CD8-positive, alpha-beta memory T cell (primary cell): Measurements from ENCODE around the gene CD79B. TPM values are rescaled to one million over a fixed set of nuclear protein-coding genes. Genes with fewer than 3 reads are reported as not detected.

ENCODE experiments used
- CTCF ChIA-PET: fragments of 350-600 bp; sonication (Branson Sonifier 250); formaldehyde crosslinking; loops from one replicate; lab custom pipeline; 2021; ENCODE audit warnings: antibody characterized with exemption; lab: Charles Lee
- POLR2A ChIA-PET: fragments of 350-600 bp; sonication (Branson Sonifier 250); formaldehyde crosslinking; loops from one replicate; lab custom pipeline; 2021; ENCODE audit warnings: antibody characterized with exemption; lab: Charles Lee
- DNase-seq, 5 donors: peaks; one replicate each; pipeline versions ENCODE4 v3.0.0 to v3.0.0-alpha.2; 2020 to 2022; ENCODE audit warnings: mixed read lengths in 1 of 5
- H3K27ac ChIP-seq: one replicate; pipeline ENCODE4 v1.7.0; 2013; ENCODE audit warnings: low read depth, mild to moderate bottlenecking, low read length, moderate library complexity
- H3K27me3 ChIP-seq: 2 replicates; pipeline ENCODE4 v1.7.0; 2013; ENCODE audit warnings: low read length, mild to moderate bottlenecking; ENCODE audit not compliant: insufficient read depth, poor library complexity, severe bottlenecking
- H3K36me3 ChIP-seq: 2 replicates; pipeline ENCODE4 v1.7.0; 2013; ENCODE audit warnings: mild to moderate bottlenecking, low read length, moderate library complexity; ENCODE audit not compliant: insufficient read depth
- H3K4me1 ChIP-seq: 2 replicates; pipeline ENCODE4 v1.7.0; 2013; ENCODE audit warnings: mild to moderate bottlenecking, low read length, moderate library complexity; ENCODE audit not compliant: insufficient read depth
- H3K4me3 ChIP-seq: 2 replicates; pipeline ENCODE4 v1.7.0; 2013; ENCODE audit warnings: mild to moderate bottlenecking, low read length
- H3K9me3 ChIP-seq: 2 replicates; pipeline ENCODE4 v1.7.0; 2013; ENCODE audit warnings: mild to moderate bottlenecking, low read length
- H3K27ac Mint-ChIP-seq, 8 donors: one replicate each; pipeline ENCODE4 v1.8.0; 2020 to 2021; ENCODE audit warnings: mixed read lengths in 8 of 8, mild to moderate bottlenecking in 6 of 8, inconsistent platforms in 3 of 8, moderate library complexity in 3 of 8
- H3K27me3 Mint-ChIP-seq, 2 donors: one replicate each; pipeline ENCODE4 v1.8.0; 2020 to 2021; ENCODE audit warnings: mixed read lengths in 2 of 2, mild to moderate bottlenecking in 1 of 2, moderate library complexity in 1 of 2
- H3K36me3 Mint-ChIP-seq, 3 donors: one replicate each; pipeline ENCODE4 v1.8.0; 2020 to 2021; ENCODE audit warnings: mixed read lengths in 3 of 3, inconsistent platforms in 1 of 3, mild to moderate bottlenecking in 1 of 3
- H3K4me1 Mint-ChIP-seq, 3 donors: one replicate each; pipeline ENCODE4 v1.8.0; 2020 to 2021; ENCODE audit warnings: mixed read lengths in 3 of 3, inconsistent platforms in 1 of 3, mild to moderate bottlenecking in 1 of 3
- H3K4me3 Mint-ChIP-seq, 7 donors: one replicate each; pipeline ENCODE4 v1.8.0; 2020 to 2021; ENCODE audit warnings: mixed read lengths in 7 of 7, mild to moderate bottlenecking in 6 of 7, moderate library complexity in 4 of 7, inconsistent platforms in 2 of 7
- H3K9me3 Mint-ChIP-seq, 5 donors: one replicate each; pipeline ENCODE4 v1.8.0; 2020 to 2022; ENCODE audit warnings: mixed read lengths in 5 of 5, mild to moderate bottlenecking in 3 of 5, moderate library complexity in 2 of 5, inconsistent platforms in 1 of 5
- polyA plus RNA-seq: library from polyadenylated mRNA; unstranded; fragments of 300-500 nt; fragmentation: Illumina TruSeq; gene quantifications from one replicate; pipeline ENCODE4 v1.2.3, GENCODE V29; 2021
- total RNA-seq, 2 experiments: library from RNA; stranded (reverse); gene quantifications; one replicate each; pipeline ENCODE4 v1.2.3, GENCODE V29; 2021

Gene CD79B
- total and polyA plus RNA-seq, 3 experiments from 2014 or later, result 18.1 to 36.9 (median 22.2) TPM

DNA sequence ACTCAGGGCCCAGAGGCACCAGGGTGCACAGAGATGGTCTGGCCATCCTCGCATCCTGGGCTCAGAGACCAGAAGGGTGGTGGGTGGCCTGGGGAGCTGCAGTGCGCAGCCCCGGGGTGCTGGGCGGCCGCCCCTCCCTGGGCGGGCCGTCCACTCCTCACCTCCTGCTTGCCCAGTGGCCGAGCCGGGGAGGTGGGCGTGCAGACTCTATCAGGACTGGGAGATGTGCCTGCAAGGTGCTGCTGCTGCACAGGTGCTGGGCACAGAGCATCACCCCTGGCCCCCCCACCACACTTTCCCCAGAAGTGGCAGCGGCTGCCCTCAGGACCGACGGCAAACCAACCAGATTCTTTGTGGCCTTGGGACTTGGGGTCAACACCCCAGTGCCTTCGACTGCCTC, 40.7 kb upstream of the CD79B start, which contains the start of gene SCN4A:
SCN4A (minus strand) TSS at position 123 of the 400 bp plus-strand sequence; CDS start at position 46, 77 bp downstream.
- H3K9me3 Mint-ChIP-seq, result no peaks in the 10 kb centered on the region
- no peak for DNase-seq
- POLR2A ChIA-PET, result no interaction called here
- Histone ChIP-seq H3K36me3 (no peaks in the 10 kb centered on the region), H3K27me3 (no peaks in the 10 kb centered on the region), H3K9me3 (no peaks in the 10 kb centered on the region), H3K4me3 (no peak within 1 kb of the TSS), H3K27ac (no peak within 1 kb of the TSS), H3K4me1 (no peaks in the 10 kb centered on the region)
- H3K27me3 Mint-ChIP-seq, result peaks cover 6 to 9% of the 10 kb centered on the region in 2 donors
- CTCF ChIA-PET, result no interaction called here
- H3K27ac Mint-ChIP-seq, result no peak within 1 kb of the TSS
- no peak within 1 kb of the TSS for H3K4me3 Mint-ChIP-seq
- peaks cover 6 to 12% (median 7%) of the 10 kb centered on the region in 3 donors for H3K4me1 Mint-ChIP-seq
- H3K36me3 Mint-ChIP-seq, result no peaks in the 10 kb centered on the region

DNA sequence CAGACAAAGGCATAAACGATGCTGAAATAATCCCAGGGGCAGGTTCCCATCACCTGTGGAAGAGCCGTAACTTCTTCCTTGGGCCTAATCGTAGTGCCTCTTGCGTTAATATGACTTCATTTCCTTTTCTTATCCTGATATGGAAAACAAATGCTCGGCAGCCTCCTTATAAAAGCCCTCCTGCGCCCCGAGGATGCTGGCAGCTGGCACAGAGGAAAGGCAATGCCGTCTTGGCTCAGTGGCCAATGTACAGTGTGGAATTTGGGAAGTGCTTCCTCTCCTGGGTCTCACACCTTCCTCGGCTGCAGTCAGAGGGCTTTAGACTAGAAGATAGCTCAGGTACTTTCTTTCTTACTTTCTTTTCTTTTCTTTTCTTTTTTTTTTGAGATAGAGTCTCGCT, 37.1 kb upstream of the CD79B start:
- H3K4me3 ChIP-seq, result no peak overlapping the region
- H3K27ac ChIP-seq, result no peak overlapping the region
- H3K9me3 ChIP-seq, result no peaks in the 10 kb centered on the region
- Mint-ChIP-seq H3K4me1 (peaks cover 18 to 26% (median 24%) of the 10 kb centered on the region in 3 donors), H3K36me3 (no peaks in the 10 kb centered on the region), H3K27me3 (peaks cover 0 to 1% of the 10 kb centered on the region in 2 donors), H3K9me3 (no peaks in the 10 kb centered on the region), H3K4me3 (no peak overlapping the region), H3K27ac (no peak overlapping the region)
- no peak for DNase-seq
- ChIA-PET CTCF (interaction anchor here (1.4 to 3.7 kb wide), 4 partner anchors 22 to 57 kb away, joined by 3 to 13 read pairs (median 4); no protein-coding TSS in a partner anchor), POLR2A (interaction anchor here (0.6 kb wide), 1 partner anchor 37 kb away, joined by 5 read pairs; the partner anchor contains the start of gene CD79B)
- H3K36me3 ChIP-seq, result no peaks in the 10 kb centered on the region
- H3K27me3 ChIP-seq, result no peaks in the 10 kb centered on the region
- H3K4me1 ChIP-seq, result peaks cover 14% of the 10 kb centered on the region

DNA sequence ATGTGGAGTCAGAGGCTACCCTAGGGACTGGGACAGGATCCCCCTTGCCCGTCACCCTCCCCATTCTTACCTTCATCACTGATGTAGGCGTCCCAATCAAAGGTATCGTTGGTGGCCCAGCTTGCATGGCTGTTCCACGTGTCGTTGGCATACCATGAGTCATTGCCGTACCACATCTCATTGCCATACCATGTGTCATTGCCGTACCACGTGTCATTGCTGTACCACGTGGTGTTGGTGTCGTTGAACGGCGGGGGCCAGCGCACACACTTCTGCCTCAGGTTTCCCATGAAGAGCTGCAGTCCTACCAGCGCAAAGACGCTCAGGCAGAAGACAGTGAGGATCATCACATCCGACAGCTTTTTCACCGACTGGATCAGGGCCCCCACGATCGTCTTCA, 35.8 kb upstream of the CD79B start:
- peak overlapping the region in 1 of 7 donors; percentile 40 for H3K4me3 Mint-ChIP-seq
- Histone ChIP-seq H3K27ac (no peak overlapping the region), H3K9me3 (no peaks in the 10 kb centered on the region), H3K36me3 (no peaks in the 10 kb centered on the region), H3K4me3 (no peak overlapping the region), H3K27me3 (no peaks in the 10 kb centered on the region), H3K4me1 (peaks cover 14% of the 10 kb centered on the region)
- no peak overlapping the region for H3K27ac Mint-ChIP-seq
- H3K27me3 Mint-ChIP-seq, result peaks cover 0 to 1% of the 10 kb centered on the region in 2 donors
- H3K9me3 Mint-ChIP-seq, result no peaks in the 10 kb centered on the region
- DNase-seq, result no peak
- H3K4me1 Mint-ChIP-seq, result peaks cover 18 to 26% (median 24%) of the 10 kb centered on the region in 3 donors
- ChIA-PET CTCF (interaction anchor here (1.0 to 3.7 kb wide), 6 partner anchors 8 to 58 kb away, joined by 3 to 13 read pairs (median 4); no protein-coding TSS in a partner anchor), POLR2A (no interaction called here)
- no peaks in the 10 kb centered on the region for H3K36me3 Mint-ChIP-seq

DNA sequence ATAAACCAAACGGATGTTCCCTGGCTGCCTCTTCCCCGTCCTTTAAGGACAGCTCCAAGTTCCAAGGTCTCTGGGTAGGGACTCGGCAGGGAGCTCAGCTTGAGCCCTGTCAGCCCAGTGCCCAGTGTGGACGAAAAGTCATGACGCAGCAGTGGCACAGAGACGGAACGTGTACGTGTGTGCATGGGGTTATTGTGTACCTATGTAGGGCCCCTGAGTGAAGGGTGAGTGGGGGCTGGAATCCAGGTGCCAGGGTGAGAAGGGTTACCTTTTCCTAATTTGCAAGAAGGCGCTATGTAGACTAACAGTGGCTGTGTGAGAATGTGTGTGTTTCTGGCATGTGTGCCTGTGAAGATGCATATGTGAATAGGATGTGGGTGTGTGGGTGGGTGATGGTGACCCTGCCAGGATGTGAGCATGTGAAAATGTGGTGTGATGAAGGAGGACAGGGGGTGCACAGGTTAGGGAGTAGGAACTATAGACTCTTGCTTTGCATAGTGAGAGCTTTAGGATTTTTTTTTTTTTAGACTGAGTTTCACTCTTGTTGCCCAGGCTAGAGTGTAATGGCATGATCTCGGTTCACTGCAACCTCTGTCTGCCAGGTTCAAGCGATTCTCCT, 34.6 kb upstream of the CD79B start:
- Mint-ChIP-seq H3K36me3 (no peaks in the 10 kb centered on the region), H3K27me3 (peaks cover 0 to 3% of the 10 kb centered on the region in 2 donors), H3K4me1 (peaks cover 20 to 27% (median 26%) of the 10 kb centered on the region in 3 donors), H3K27ac (peak overlapping the region in 5 of 8 donors; percentile 0 to 17 (median 6)), H3K9me3 (no peaks in the 10 kb centered on the region), H3K4me3 (peak overlapping the region in 5 of 7 donors; percentile 1 to 73 (median 11))
- Histone ChIP-seq H3K36me3 (no peaks in the 10 kb centered on the region), H3K4me3 (no peak overlapping the region), H3K27ac (no peak overlapping the region), H3K4me1 (peaks cover 14% of the 10 kb centered on the region), H3K27me3 (no peaks in the 10 kb centered on the region), H3K9me3 (no peaks in the 10 kb centered on the region)
- CTCF ChIA-PET, result interaction anchor here (0.7 to 3.7 kb wide), 11 partner anchors 9 to 62 kb away, joined by 3 to 13 read pairs (median 4); no protein-coding TSS in a partner anchor
- POLR2A ChIA-PET, result interaction anchor here (0.6 kb wide), 2 partner anchors 47 to 59 kb away, joined by 3 to 7 read pairs; no protein-coding TSS in a partner anchor
- peak in 3 of 5 donors; percentile 26 to 73 (median 67) for DNase-seq

DNA sequence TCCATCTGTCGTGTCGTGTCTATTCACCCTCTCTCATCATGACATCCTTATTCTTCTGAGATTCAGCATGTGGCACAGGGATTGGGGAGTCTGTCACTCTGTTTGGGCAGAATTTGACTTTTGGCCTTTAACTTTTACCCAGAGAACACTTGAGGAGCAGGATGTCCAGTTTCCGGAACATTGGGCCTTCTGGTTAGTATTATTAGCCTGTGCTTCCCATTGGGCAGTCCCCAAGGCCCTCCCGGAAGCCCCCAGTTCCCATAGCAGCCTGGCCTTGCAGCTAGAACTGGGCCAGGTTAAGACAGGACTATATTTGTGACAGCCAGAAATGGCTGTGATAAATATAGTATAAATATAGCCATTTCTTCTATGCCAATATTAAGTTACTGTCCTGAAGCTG, 31.0 kb upstream of the CD79B start:
- no peak for DNase-seq
- Histone ChIP-seq H3K4me3 (no peak overlapping the region), H3K27ac (no peak overlapping the region), H3K27me3 (no peaks in the 10 kb centered on the region), H3K36me3 (no peaks in the 10 kb centered on the region), H3K4me1 (peaks cover 14% of the 10 kb centered on the region), H3K9me3 (no peaks in the 10 kb centered on the region)
- H3K27ac Mint-ChIP-seq, result peak overlapping the region in 2 of 8 donors; percentile 2 to 56
- H3K9me3 Mint-ChIP-seq, result no peaks in the 10 kb centered on the region
- H3K4me1 Mint-ChIP-seq, result peaks cover 13 to 25% (median 19%) of the 10 kb centered on the region in 3 donors
- CTCF ChIA-PET, result no interaction called here
- peaks cover 0 to 1% of the 10 kb centered on the region in 2 donors for H3K27me3 Mint-ChIP-seq
- H3K36me3 Mint-ChIP-seq, result no peaks in the 10 kb centered on the region
- no peak overlapping the region for H3K4me3 Mint-ChIP-seq
- POLR2A ChIA-PET, result no interaction called here

DNA sequence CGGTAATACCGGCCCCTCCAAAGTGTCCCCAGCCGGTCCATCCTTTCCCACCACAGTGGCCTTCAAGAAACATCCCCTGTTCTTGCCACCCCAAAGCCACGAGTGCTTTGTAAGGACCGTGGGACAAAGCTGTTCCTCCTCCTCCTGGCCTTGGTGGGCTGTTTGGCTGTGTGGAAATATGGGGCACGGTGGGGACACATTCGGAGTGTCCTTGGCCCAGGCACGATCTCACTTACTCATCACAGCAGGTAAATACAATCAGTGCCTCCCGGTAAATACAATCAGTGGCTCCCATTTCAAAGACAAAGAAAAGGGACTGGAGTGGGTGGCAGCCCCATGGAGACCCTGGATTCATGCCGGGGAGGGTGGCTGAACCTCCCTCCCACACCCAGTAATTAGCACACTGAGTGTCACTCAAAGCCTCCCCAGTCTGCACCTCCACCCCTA, 30.2 kb upstream of the CD79B start:
- peak overlapping the region in 2 of 8 donors; percentile 54 to 68 for H3K27ac Mint-ChIP-seq
- POLR2A ChIA-PET, result no interaction called here
- CTCF ChIA-PET, result interaction anchor here (1.0 to 1.4 kb wide), 3 partner anchors 16 to 56 kb away, joined by 3 to 6 read pairs (median 4); no protein-coding TSS in a partner anchor

DNA sequence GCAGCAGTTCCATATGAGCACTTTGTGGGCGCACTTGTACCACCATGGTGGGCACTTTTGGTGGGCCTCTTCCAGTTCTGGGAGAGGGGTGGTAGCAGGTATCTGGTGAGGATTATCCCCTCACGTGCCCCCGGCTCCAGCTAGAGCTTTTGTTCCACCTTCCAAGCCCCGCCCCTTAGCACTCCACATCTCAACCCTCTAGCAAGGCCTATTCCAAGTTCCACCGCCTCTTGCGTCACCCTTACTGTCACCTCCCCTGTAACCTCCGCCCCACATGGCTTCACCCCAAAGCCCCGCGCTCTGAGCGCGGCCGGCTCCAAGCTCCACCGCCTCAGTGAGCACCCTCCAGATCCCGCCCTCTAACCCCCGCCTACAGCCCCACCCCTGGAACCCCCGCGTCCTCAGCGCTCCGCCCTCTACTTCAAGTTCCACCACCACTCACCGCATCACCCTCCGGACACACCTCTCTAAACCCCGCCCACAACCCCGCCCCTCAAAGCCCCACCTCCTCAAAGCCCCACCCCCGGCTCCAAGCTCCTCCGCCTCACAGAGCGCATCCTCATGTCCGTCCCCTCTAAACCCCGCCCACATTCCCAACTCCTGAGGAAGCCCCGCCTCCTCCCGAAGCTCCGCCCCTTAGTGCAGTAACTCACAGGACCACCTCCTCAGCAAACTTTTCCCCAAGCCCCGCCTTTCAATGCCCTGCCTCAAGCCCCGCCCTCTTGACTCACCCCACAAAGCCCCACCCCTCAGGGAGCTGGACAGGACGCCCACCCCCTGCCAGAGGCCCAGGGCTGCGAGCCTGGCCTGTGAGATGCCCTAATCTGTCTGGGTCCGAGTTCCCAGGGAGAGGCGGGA, 29.5 kb upstream of the CD79B start:
- no peaks in the 10 kb centered on the region for H3K9me3 ChIP-seq
- H3K9me3 Mint-ChIP-seq, result no peaks in the 10 kb centered on the region
- H3K4me1 ChIP-seq, result peaks cover 5% of the 10 kb centered on the region
- H3K4me1 Mint-ChIP-seq, result peaks cover 4 to 16% (median 11%) of the 10 kb centered on the region in 3 donors
- ChIA-PET POLR2A (no interaction called here), CTCF (interaction anchor here (1.0 to 2.1 kb wide), 4 partner anchors 15 to 64 kb away, joined by 3 to 6 read pairs (median 4); no protein-coding TSS in a partner anchor)
- H3K27ac Mint-ChIP-seq, result peak overlapping the region in 1 of 8 donors; percentile 6
- H3K27me3 ChIP-seq, result no peaks in the 10 kb centered on the region
- H3K4me3 ChIP-seq, result no peak overlapping the region
- H3K4me3 Mint-ChIP-seq, result peak overlapping the region in 2 of 7 donors; percentile 28 to 68
- H3K27me3 Mint-ChIP-seq, result peaks cover 0 to 1% of the 10 kb centered on the region in 2 donors
- H3K36me3 ChIP-seq, result no peaks in the 10 kb centered on the region
- H3K36me3 Mint-ChIP-seq, result no peaks in the 10 kb centered on the region
- DNase-seq, result peak in 2 of 5 donors; percentile 11 to 29
- H3K27ac ChIP-seq, result no peak overlapping the region

More for the DNA sequence above, 30.2 kb upstream of the CD79B start:
- H3K27ac ChIP-seq, result no peak overlapping the region
- no peaks in the 10 kb centered on the region for H3K36me3 Mint-ChIP-seq
- H3K9me3 ChIP-seq, result no peaks in the 10 kb centered on the region
- H3K36me3 ChIP-seq, result no peaks in the 10 kb centered on the region
- no peak overlapping the region for H3K4me3 Mint-ChIP-seq
- no peaks in the 10 kb centered on the region for H3K27me3 ChIP-seq
- no peak overlapping the region for H3K4me3 ChIP-seq
- peaks cover 0 to 1% of the 10 kb centered on the region in 2 donors for H3K27me3 Mint-ChIP-seq
- H3K4me1 ChIP-seq, result peaks cover 12% of the 10 kb centered on the region
- no peak for DNase-seq
- peaks cover 11 to 23% (median 18%) of the 10 kb centered on the region in 3 donors for H3K4me1 Mint-ChIP-seq
- no peaks in the 10 kb centered on the region for H3K9me3 Mint-ChIP-seq
